GM12801 (cell line): ENCODE measurements around the gene RASGRP2.

ENCODE experiments used
- CTCF ChIP-seq: IDR thresholded peaks from one replicate; pipeline ENCODE4 v1.5.1; 2011; ENCODE audit warnings: control low read depth; ENCODE audit not compliant: insufficient read length; ENCODE audit errors: extremely low read depth

The RASGRP2 gene

GRCh38 chr11:64697663-64698375, 46.1 kb downstream of the RASGRP2 start:
- TF ChIP-seq CTCF: no peak

DNA sequence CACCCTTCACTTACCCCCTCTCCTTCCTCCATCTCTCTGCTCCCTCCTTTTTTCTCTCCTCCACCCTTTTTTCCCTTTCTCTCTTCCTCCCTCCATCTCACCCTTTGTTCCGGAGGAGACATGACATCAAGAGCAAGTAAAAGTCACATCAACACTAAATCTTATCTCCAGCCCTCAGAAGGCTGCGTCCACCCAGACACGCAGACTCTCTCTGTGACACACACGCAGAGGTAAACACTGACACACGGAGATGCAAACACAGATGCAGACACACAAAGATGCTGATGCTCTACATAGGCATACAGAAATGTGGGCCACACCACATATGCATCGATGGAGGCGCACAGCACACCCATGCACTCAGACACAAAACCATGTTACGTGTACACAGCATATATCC, 47.9 kb downstream of the RASGRP2 start:
- no peak for TF ChIP-seq CTCF

DNA sequence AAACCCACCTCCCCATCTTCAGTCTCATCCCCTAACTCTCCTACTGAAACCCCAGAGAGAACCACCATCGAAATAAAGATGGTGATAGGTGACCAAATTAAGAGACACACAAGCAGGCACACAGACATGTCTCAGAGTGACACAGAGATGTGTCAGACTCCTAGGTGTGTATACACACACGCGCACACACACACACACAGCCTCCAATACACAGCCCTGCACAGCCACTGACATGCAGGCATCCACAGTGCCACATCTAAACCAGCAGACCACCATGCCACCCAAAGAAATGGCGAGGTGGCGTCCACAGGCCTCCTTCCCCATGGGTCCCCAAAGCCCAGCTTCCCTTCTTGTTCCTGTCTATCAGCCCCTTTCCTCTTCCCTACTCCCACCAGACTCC, 48.4 kb downstream of the RASGRP2 start:
- TF ChIP-seq CTCF: no peak

DNA sequence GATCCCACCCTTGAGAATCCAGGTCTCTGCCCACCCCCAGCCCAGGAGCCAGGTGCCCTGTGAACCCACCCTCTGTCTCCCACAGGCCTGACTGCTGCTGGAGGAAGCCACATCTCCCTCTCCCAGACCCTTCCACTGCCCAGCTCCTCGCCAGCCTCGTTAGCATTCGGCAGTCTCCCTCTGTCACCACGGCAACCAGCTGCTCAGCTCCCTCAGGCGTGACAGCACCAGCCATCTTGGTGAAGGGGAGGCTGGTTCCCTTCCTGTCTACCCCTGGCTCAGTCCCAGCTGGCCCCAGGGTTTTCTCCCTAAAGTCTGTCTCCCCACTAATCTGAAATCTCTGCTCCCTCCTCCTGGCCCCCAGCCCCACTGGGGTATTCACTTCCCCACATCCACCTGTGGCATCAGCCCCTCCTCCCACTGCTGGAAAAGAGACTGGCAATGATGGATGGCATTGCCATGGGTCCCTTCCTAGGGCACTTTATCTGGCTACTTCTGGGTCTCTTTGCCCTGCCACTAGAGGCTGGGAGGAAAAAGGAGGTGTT, 49.0 kb downstream of the RASGRP2 start:
- TF ChIP-seq CTCF: no peak

DNA sequence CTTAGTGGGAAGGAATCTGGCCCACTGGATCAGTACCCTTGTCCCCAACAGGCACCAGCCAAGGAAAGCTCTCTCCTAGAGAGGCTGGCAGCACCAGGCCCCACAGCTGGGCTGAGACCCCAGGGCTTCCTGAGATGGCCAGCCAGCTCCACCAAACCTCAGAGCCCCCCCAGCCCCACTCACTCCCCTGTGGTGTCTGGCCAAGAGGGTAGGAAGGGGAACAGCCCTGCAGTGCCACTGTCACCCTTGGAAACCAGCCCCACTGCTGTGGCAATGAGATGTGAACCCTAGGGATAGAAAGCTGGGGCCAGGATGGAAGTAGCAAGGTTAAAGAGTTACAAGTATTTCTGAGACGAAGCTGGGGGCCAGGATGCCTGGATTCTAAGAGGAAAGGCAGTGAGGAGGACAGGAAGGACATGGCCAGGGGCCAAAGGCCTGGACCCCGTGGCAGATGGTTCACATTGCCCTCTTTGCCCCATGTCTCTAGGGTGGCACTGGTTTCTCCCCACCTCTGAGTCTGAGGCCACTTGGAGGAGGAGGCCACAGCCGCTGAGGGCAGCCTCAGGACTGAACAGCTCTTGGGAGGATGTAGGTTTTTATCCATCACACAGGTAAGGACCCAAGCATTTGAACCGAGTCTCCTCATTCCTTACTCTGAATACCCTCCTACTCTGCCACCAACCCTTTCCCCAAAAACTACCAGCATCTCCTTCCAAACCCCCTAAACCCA, 49.8 kb downstream of the RASGRP2 start:
- no peak for TF ChIP-seq CTCF

- no peak for TF ChIP-seq CTCF
Observed at GRCh38 chr11:64692764-64693331, 51.1 kb downstream of the RASGRP2 start.

DNA sequence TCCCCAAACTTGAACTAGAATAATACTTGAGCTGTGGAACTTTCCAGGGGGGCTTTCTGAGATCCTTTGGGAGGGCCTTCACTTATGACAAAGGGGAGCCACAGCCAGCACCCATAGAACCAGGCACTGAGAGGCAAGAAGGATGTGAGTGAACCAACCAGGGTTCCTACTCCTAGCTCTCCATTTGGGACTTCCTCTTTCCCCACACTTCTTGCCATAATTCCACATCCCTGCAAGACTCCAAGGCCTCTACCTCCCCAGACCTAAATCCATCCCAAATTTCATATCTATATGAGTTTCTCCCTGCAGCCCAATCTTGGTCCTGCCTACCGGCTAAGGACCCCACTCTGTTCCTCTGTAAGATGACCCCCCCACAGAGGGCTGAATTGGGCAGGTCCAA, 52.4 kb downstream of the RASGRP2 start:
- no peak for TF ChIP-seq CTCF
